Measurements from ENCODE around the gene XPO5. TPM values are rescaled to one million over a fixed set of nuclear protein-coding genes. Genes with fewer than 3 reads are reported as not detected.

Gene XPO5
- total RNA-seq, 2 experiments from 2014 or later: 58.5 to 74.9 TPM

GRCh38 chr6:43477235-43478007, 98.4 kb downstream of the XPO5 start, which contains the start of gene TJAP1:
Gene TJAP1, plus strand, starts transcription at chr6:43477570. Its CDS starts 21,432 bp downstream, at chr6:43499002.
- BruUV-seq (replicated peaks): no TSS peak
- ChIA-PET POLR2A (interaction anchor here (0.6 to 2.1 kb wide), 13 partner anchors 9 to 483 kb away, joined by 3 to 6 read pairs (median 3); partner anchors contain the start of gene ZNF318), CTCF (ENCODE audit: unreplicated experiment) (interaction anchor here (0.7 kb wide), 1 partner anchor 1309 kb away, joined by 7 read pairs; no protein-coding TSS in a partner anchor)
- Histone ChIP-seq H3K36me3 (ENCODE audit: insufficient read depth, low read length) (no peaks in the 10 kb centered on the region), H3K4me2 (ENCODE audit: low read length) (peak within 1 kb of the TSS; percentile 89), H3K9me2 (ENCODE audit: insufficient read depth, low read length) (no peaks in the 10 kb centered on the region), H3K9me3 (ENCODE audit: low read length) (no peaks in the 10 kb centered on the region), H3K27ac (ENCODE audit: low read depth, low read length, poor library complexity, severe bottlenecking) (no peak within 1 kb of the TSS), H3K79me2 (ENCODE audit: insufficient read depth, low read depth, low read length) (peaks cover 8% of the 10 kb centered on the region; the same call in 1 of the 2 replicates), H4K20me1 (ENCODE audit: insufficient read depth, low read length) (no peaks in the 10 kb centered on the region), H3K4me1 (ENCODE audit: insufficient read depth, low read length, poor library complexity, severe bottlenecking) (peaks cover 18% of the 10 kb centered on the region), H2AFZ (ENCODE audit: low read length) (peak within 1 kb of the TSS; percentile 96), H3K4me3 (ENCODE audit: low read depth, low read length, poor library complexity, severe bottlenecking) (peak within 1 kb of the TSS; percentile 82)
- TF ChIP-seq CTCF (conservative IDR thresholded peaks at IDR 0.05; ENCODE audit: low read length) (no peak), EZH2phosphoT487 (IDR thresholded peaks at IDR 0.05; ENCODE audit: borderline replicate concordance, low read depth, low read length) (no peak)
- peak; percentile 90 for DNase-seq (ENCODE audit: low spot score)
- intact Hi-C loops (cut with micrococcal nuclease; ENCODE audit: unreplicated experiment): loop anchor here (5.0 kb wide), 1 partner anchor 305 kb away; the partner anchor contains the start of gene SRF

- no TSS peak for BruUV-seq (replicated peaks)
- Histone ChIP-seq H3K4me3 (ENCODE audit: low read depth, low read length, poor library complexity, severe bottlenecking) (peak overlapping the region; percentile 82), H3K4me1 (ENCODE audit: insufficient read depth, low read length, poor library complexity, severe bottlenecking) (peaks cover 18% of the 10 kb centered on the region), H3K9me2 (ENCODE audit: insufficient read depth, low read length) (no peaks in the 10 kb centered on the region), H3K36me3 (ENCODE audit: insufficient read depth, low read length) (no peaks in the 10 kb centered on the region), H3K79me2 (ENCODE audit: insufficient read depth, low read depth, low read length) (peaks cover 8% of the 10 kb centered on the region; the same call in 1 of the 2 replicates), H3K9me3 (ENCODE audit: low read length) (no peaks in the 10 kb centered on the region), H3K4me2 (ENCODE audit: low read length) (peak overlapping the region; percentile 89), H4K20me1 (ENCODE audit: insufficient read depth, low read length) (no peaks in the 10 kb centered on the region), H3K27ac (ENCODE audit: low read depth, low read length, poor library complexity, severe bottlenecking) (no peak overlapping the region), H2AFZ (ENCODE audit: low read length) (peak overlapping the region; percentile 96)
- TF ChIP-seq CTCF (conservative IDR thresholded peaks at IDR 0.05; ENCODE audit: low read length) (no peak), EZH2phosphoT487 (IDR thresholded peaks at IDR 0.05; ENCODE audit: borderline replicate concordance, low read depth, low read length) (no peak)
- CTCF ChIA-PET (ENCODE audit: unreplicated experiment): interaction anchor here (0.7 kb wide), 1 partner anchor 1308 kb away, joined by 7 read pairs; no protein-coding TSS in a partner anchor
- POLR2A ChIA-PET: interaction anchor here (0.7 to 2.1 kb wide), 6 partner anchors 12 to 162 kb away, joined by 4 to 6 read pairs (median 5); no protein-coding TSS in a partner anchor
- intact Hi-C loops (cut with micrococcal nuclease; ENCODE audit: unreplicated experiment): loop anchor here (5.0 kb wide), 1 partner anchor 304 kb away; the partner anchor contains the start of gene SRF
- DNase-seq (ENCODE audit: low spot score): peak; percentile 33
Observed at GRCh38 chr6:43476746-43477145, 99.1 kb downstream of the XPO5 start.

All from OCI-LY7 (cell line).